MM.1S (cell line): Measurements from ENCODE around the gene PRSS36.

Experiments used
- EZH2 ChIP-seq: fragments of 300-600 bp; sonication (generic); optimal IDR thresholded peaks from 2 replicates; pipeline ENCODE3; 2017; ENCODE audit warnings: low read depth, mild to moderate bottlenecking, antibody characterized with exemption, low read length, mixed read lengths
- EZH2phosphoT487 ChIP-seq: fragments of 300-600 bp; sonication (generic); IDR thresholded peaks from 2 replicates; pipeline ENCODE4 v1.6.1; 2018; ENCODE audit warnings: antibody characterized with exemption, low read length
- TF ChIP-seq, protein P1 (sequence below): fragments of 300-600 bp; sonication (generic); IDR thresholded peaks from 2 replicates; pipeline ENCODE4 v1.5.1; 2016; ENCODE audit warnings: antibody characterized with exemption, low read length, mixed read lengths

DNA sequence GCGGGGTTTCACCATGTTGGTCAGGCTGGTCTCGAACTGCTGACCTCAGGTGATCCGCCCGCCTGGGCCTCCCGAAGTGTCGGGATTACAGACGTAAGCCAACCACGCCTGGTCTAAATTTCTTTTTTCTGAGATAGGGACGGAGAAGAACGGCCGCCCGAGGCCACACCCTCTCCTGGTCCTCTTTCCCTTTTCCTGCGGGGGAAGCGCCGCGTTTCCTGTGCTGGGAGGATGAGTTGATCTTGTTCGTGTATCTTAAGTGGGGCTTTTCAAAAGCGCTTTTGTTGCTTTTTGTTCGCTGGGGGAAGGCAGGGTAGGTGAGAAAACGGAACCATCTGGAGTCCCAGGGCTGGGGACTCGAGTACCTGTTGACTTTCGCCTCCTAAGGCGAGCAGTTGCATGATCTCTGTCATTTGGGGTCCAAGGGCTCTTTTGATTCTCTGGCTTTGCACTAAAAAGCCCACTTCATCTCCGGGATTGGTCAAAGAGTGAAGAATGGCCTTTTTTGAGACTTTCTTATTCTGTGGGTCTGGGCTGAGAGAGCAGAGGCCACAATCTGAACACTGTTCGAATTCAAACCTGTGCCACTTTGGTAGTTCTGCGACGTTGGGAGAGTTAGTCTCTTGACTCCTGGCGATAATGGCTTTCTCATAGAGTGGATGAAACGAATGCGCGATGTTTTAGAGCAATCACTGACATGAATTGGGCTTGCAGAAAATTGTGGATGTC, 31.4 kb upstream of the PRSS36 start:
- TF ChIP-seq, protein P1, sequence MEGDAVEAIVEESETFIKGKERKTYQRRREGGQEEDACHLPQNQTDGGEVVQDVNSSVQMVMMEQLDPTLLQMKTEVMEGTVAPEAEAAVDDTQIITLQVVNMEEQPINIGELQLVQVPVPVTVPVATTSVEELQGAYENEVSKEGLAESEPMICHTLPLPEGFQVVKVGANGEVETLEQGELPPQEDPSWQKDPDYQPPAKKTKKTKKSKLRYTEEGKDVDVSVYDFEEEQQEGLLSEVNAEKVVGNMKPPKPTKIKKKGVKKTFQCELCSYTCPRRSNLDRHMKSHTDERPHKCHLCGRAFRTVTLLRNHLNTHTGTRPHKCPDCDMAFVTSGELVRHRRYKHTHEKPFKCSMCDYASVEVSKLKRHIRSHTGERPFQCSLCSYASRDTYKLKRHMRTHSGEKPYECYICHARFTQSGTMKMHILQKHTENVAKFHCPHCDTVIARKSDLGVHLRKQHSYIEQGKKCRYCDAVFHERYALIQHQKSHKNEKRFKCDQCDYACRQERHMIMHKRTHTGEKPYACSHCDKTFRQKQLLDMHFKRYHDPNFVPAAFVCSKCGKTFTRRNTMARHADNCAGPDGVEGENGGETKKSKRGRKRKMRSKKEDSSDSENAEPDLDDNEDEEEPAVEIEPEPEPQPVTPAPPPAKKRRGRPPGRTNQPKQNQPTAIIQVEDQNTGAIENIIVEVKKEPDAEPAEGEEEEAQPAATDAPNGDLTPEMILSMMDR: no peak
- TF ChIP-seq EZH2 (no peak), EZH2phosphoT487 (no peak)
